Hepatocyte (in vitro differentiated cells): ENCODE results near the gene SPOCK2. TPM values are rescaled to one million over a fixed set of nuclear protein-coding genes. Genes with fewer than 3 reads are reported as not detected.

Experiments used
- DNase-seq: peaks from one replicate; pipeline ENCODE4 v3.0.0-alpha.2; 2016; ENCODE audit warnings: low spot score
- H2AFZ ChIP-seq: fragments of 200-600 bp; sonication (generic); 2 replicates; pipeline ENCODE4 v1.6.0; 2016; ENCODE audit warnings: antibody characterized with exemption, mild to moderate bottlenecking
- H3K27ac ChIP-seq: fragments of 200-600 bp; sonication (generic); 2 replicates; pipeline ENCODE4 v1.5.1; 2016; ENCODE audit warnings: mild to moderate bottlenecking
- H3K27me3 ChIP-seq: fragments of 200-600 bp; sonication (generic); 2 replicates; pipeline ENCODE4 v1.6.1; 2016
- H3K36me3 ChIP-seq: fragments of 200-600 bp; sonication (generic); replicated peaks from 2 replicates; pipeline ENCODE4 v1.5.1; 2016; ENCODE audit warnings: low read depth; ENCODE audit not compliant: insufficient read depth
- H3K4me1 ChIP-seq: fragments of 200-600 bp; sonication (generic); 2 replicates; pipeline ENCODE4 v1.5.1; 2016; ENCODE audit warnings: mild to moderate bottlenecking, moderate library complexity; ENCODE audit not compliant: insufficient read depth
- H3K4me2 ChIP-seq: fragments of 200-600 bp; sonication (generic); 2 replicates; pipeline ENCODE4 v1.6.0; 2016
- H3K4me3 ChIP-seq: fragments of 200-600 bp; sonication (generic); 2 replicates; pipeline ENCODE4 v1.5.1; 2016; ENCODE audit warnings: mild to moderate bottlenecking
- H3K79me2 ChIP-seq: fragments of 200-600 bp; sonication (generic); 2 replicates; pipeline ENCODE4 v1.6.0; 2017; ENCODE audit warnings: mild to moderate bottlenecking
- H3K9me2 ChIP-seq: fragments of 200-600 bp; sonication (generic); replicated peaks from 2 replicates; pipeline ENCODE4 v1.6.0; 2017; ENCODE audit warnings: mild to moderate bottlenecking; ENCODE audit not compliant: insufficient read depth
- H3K9me3 ChIP-seq: fragments of 200-600 bp; sonication (generic); 2 replicates; pipeline ENCODE4 v1.5.1; 2016; ENCODE audit warnings: low read depth, mild to moderate bottlenecking
- H4K20me1 ChIP-seq: fragments of 200-600 bp; sonication (generic); 2 replicates; pipeline ENCODE4 v1.6.0; 2016; ENCODE audit warnings: mild to moderate bottlenecking; ENCODE audit not compliant: insufficient read depth, poor library complexity, severe bottlenecking
- EZH2 ChIP-seq: fragments of 200-600 bp; sonication (generic); IDR thresholded peaks from 2 replicates; pipeline ENCODE4 v1.6.1; 2016; ENCODE audit warnings: antibody characterized with exemption, mild to moderate bottlenecking, borderline replicate concordance
- EZH2phosphoT487 ChIP-seq: fragments of 200-600 bp; sonication (generic); IDR thresholded peaks from one replicate; pipeline ENCODE4 v1.6.1; 2018; ENCODE audit warnings: antibody characterized with exemption, mild to moderate bottlenecking, low read depth, moderate library complexity; ENCODE audit not compliant: unreplicated experiment, severe bottlenecking
- WGBS: methylation state at CpG from one replicate; pipeline ENCODE4 v1.1.6; 2016; ENCODE audit warnings: low lambda C conversion rate; ENCODE audit errors: missing lambda C conversion rate; 5-methylcytosine and 5-hydroxymethylcytosine counted together
- polyA plus RNA-seq: library from polyadenylated mRNA; unstranded; fragments of >200 nt; fragmentation: Nextera tagmentation; extraction: Ambion mirVana; gene quantifications from 2 replicates; pipeline ENCODE4 v1.2.1, GENCODE V29; 2016
- total RNA-seq: library from RNA; depleted of rRNA; stranded (reverse); fragments of >200 nt; gene quantifications from 2 replicates; pipeline ENCODE4 v1.2.3, GENCODE V29; 2014
- TF ChIP-seq, protein P1 (sequence below): fragments of 200-600 bp; sonication (generic); IDR thresholded peaks from 2 replicates; pipeline ENCODE4 v1.5.1; 2016; ENCODE audit warnings: antibody characterized with exemption, mild to moderate bottlenecking; ENCODE audit not compliant: poor library complexity

The SPOCK2 gene
- total and polyA plus RNA-seq, 2 experiments from 2014 or later: 3.0 to 3.1 TPM

DNA sequence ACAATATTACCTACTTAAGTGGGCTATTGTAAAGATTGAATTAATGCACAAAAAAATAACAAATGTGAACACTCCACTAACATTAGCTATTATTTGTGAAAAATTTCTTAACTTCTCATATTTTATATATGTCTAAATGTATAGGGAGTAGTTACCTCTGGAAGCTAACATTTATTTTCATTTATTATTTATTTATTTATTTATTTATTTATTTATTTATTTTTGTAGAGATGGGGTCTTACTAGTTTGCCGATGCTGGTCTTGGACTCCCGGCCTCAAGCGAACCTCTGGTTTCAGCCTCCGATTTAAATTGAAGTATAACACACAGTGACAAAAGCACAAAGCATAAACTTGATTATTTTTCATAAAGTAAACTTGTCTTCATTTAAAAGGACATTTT lies 5.1 kb upstream of the SPOCK2 start:
- H3K36me3 ChIP-seq: no peaks in the 10 kb centered on the region
- no peak overlapping the region for H3K4me3 ChIP-seq
- 96% methylated on average over 4 of the region's 4 CpGs for WGBS
- no peaks in the 10 kb centered on the region for H3K9me3 ChIP-seq
- no peaks in the 10 kb centered on the region for H3K79me2 ChIP-seq
- no peak overlapping the region for H3K4me2 ChIP-seq
- peaks cover 30% of the 10 kb centered on the region for H3K4me1 ChIP-seq
- TF ChIP-seq, protein P1, sequence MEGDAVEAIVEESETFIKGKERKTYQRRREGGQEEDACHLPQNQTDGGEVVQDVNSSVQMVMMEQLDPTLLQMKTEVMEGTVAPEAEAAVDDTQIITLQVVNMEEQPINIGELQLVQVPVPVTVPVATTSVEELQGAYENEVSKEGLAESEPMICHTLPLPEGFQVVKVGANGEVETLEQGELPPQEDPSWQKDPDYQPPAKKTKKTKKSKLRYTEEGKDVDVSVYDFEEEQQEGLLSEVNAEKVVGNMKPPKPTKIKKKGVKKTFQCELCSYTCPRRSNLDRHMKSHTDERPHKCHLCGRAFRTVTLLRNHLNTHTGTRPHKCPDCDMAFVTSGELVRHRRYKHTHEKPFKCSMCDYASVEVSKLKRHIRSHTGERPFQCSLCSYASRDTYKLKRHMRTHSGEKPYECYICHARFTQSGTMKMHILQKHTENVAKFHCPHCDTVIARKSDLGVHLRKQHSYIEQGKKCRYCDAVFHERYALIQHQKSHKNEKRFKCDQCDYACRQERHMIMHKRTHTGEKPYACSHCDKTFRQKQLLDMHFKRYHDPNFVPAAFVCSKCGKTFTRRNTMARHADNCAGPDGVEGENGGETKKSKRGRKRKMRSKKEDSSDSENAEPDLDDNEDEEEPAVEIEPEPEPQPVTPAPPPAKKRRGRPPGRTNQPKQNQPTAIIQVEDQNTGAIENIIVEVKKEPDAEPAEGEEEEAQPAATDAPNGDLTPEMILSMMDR: no peak
- no peak for TF ChIP-seq EZH2phosphoT487
- TF ChIP-seq EZH2: no peak
- DNase-seq: no peak
- no peaks in the 10 kb centered on the region for H3K9me2 ChIP-seq
- H3K27ac ChIP-seq: no peak overlapping the region
- H4K20me1 ChIP-seq: no peaks in the 10 kb centered on the region
- H2AFZ ChIP-seq: no peak overlapping the region
- peaks cover 6% of the 10 kb centered on the region for H3K27me3 ChIP-seq

DNA sequence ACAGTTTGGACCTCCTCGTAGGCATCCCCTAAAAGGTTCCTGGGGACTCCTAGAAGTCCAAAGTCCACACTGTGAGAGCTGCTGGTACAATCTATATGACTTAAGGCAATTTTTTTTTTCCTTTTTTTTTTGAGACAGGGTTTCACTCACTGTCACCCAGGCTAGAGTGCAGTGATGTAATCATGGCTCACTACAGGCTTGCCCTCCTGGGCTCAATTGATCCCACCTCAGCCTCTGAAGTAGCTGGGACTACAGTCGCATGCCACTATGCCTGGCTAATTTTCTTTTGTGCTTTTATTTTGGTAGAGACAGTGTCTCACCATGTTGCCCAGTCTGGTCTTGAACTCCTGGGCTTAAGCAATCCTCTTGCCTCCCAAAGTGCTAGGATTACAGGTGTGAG lies 4.6 kb upstream of the SPOCK2 start:
- Histone ChIP-seq H3K27me3 (peaks cover 11% of the 10 kb centered on the region), H3K9me3 (no peaks in the 10 kb centered on the region), H3K4me2 (no peak overlapping the region), H3K27ac (no peak overlapping the region), H3K79me2 (no peaks in the 10 kb centered on the region), H3K4me1 (peaks cover 32% of the 10 kb centered on the region), H3K36me3 (no peaks in the 10 kb centered on the region), H3K9me2 (no peaks in the 10 kb centered on the region), H3K4me3 (no peak overlapping the region), H2AFZ (no peak overlapping the region), H4K20me1 (no peaks in the 10 kb centered on the region)
- 78% methylated on average over 2 of the region's 2 CpGs for WGBS
- no peak for TF ChIP-seq EZH2
- TF ChIP-seq EZH2phosphoT487: no peak
- TF ChIP-seq, protein P1: no peak
- no peak for DNase-seq

DNA sequence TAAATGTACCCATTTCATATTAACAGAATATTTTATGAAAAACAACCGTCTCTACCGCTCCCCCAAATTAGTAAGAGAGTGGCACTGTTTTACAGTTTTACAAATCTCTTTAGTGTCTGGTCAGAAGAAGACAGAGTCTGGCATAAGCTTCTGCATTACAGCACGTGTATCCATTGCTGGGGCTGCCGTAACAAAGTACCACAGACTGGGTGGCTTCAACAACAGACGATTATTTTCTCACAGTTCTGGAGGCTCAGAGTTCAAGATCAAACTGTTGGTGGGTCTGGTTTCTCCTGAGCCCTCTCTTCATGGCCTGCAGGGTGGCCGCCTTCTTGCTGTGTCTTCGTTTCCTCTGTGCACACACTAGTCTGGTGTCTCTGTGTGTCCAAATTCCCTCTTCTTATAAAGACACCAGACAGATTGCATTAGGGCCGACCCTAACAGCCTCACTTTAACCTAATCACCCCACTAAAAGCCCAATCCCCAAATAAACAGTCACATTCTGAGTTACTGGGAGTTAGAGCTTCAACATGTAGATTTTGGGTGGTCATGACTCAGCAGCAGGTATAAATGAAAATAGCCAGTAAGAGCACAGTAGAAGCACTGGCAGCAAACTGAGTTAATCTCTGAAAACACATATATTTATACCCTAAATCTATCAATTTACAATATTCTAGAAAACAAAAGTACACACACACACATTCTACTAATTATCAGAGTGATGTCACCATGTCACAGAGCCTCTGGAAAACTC lies 4.0 kb upstream of the SPOCK2 start:
- H3K4me3 ChIP-seq: no peak overlapping the region
- no peaks in the 10 kb centered on the region for H3K9me3 ChIP-seq
- no peaks in the 10 kb centered on the region for H3K36me3 ChIP-seq
- H3K27ac ChIP-seq: no peak overlapping the region
- peaks cover 17% of the 10 kb centered on the region for H3K27me3 ChIP-seq
- no peaks in the 10 kb centered on the region for H4K20me1 ChIP-seq
- no peak for DNase-seq
- TF ChIP-seq EZH2 (no peak), EZH2phosphoT487 (no peak)
- TF ChIP-seq, protein P1: no peak
- peaks cover 36% of the 10 kb centered on the region for H3K4me1 ChIP-seq
- H3K79me2 ChIP-seq: no peaks in the 10 kb centered on the region
- no peaks in the 10 kb centered on the region for H3K9me2 ChIP-seq
- H3K4me2 ChIP-seq: no peak overlapping the region
- H2AFZ ChIP-seq: no peak overlapping the region
- whole genome bisulfite sequencing: 88% methylated on average over 8 of the region's 8 CpGs
